Endodermal cell (in vitro differentiated cells): ENCODE measurements around the gene MLH1. TPM values are rescaled to one million over a fixed set of nuclear protein-coding genes. Genes with fewer than 3 reads are reported as not detected.

Experiments used
- DNase-seq: peaks from one replicate; pipeline ENCODE4 v3.0.0-alpha.2; 2017
- H3K27ac ChIP-seq: 2 replicates; pipeline ENCODE4 v1.5.1; 2013; ENCODE audit warnings: mild to moderate bottlenecking, low read depth, low read length, moderate library complexity
- H3K27me3 ChIP-seq: 2 replicates; pipeline ENCODE4 v1.6.1; 2013; ENCODE audit warnings: mild to moderate bottlenecking, low read length, moderate library complexity; ENCODE audit not compliant: insufficient read depth, control insufficient read depth, poor library complexity, severe bottlenecking
- H3K36me3 ChIP-seq: 2 replicates; pipeline ENCODE4 v1.7.0; 2013; ENCODE audit warnings: mild to moderate bottlenecking, low read length, moderate library complexity; ENCODE audit not compliant: control insufficient read depth, insufficient read depth
- H3K4me1 ChIP-seq: one replicate; pipeline ENCODE4 v1.7.0; 2013; ENCODE audit warnings: low read length; ENCODE audit not compliant: control insufficient read depth, insufficient read depth
- H3K4me3 ChIP-seq: 2 replicates; pipeline ENCODE4 v1.5.1; 2013; ENCODE audit warnings: mild to moderate bottlenecking, low read length, moderate library complexity
- H3K9ac ChIP-seq: 2 replicates; pipeline ENCODE4 v1.6.1; 2013; ENCODE audit warnings: mild to moderate bottlenecking, low read length, moderate library complexity; ENCODE audit not compliant: poor library complexity, severe bottlenecking; ENCODE audit errors: extremely low read depth
- H3K9me3 ChIP-seq: 2 replicates; pipeline ENCODE4 v1.6.1; 2013; ENCODE audit warnings: mild to moderate bottlenecking, low read length, moderate library complexity; ENCODE audit not compliant: control insufficient read depth
- H3K27ac Mint-ChIP-seq: 2 replicates; pipeline ENCODE4 v1.8.0; 2020; ENCODE audit warnings: mixed read lengths
- H3K27me3 Mint-ChIP-seq: 2 replicates; pipeline ENCODE4 v1.8.0; 2021; ENCODE audit warnings: mild to moderate bottlenecking, mixed read lengths; ENCODE audit not compliant: insufficient read depth
- H3K36me3 Mint-ChIP-seq: 2 replicates; pipeline ENCODE4 v1.8.0; 2020; ENCODE audit warnings: low read depth, mixed read lengths
- H3K4me1 Mint-ChIP-seq: 2 replicates; pipeline ENCODE4 v1.8.0; 2020; ENCODE audit warnings: mixed read lengths
- H3K4me3 Mint-ChIP-seq: 2 replicates; pipeline ENCODE4 v1.8.0; 2020; ENCODE audit warnings: mild to moderate bottlenecking, moderate library complexity, mixed read lengths
- H3K9me3 Mint-ChIP-seq: 2 replicates; pipeline ENCODE4 v1.8.0; 2020; ENCODE audit warnings: mild to moderate bottlenecking, mixed read lengths
- CTCF ChIP-seq: fragments of 200-600 bp; sonication (generic); conservative IDR thresholded peaks from 2 replicates; pipeline ENCODE4 v1.5.0; 2021; ENCODE audit warnings: antibody characterized with exemption, mild to moderate bottlenecking
- WGBS, 2 experiments: methylation state at CpG; one replicate each; pipeline versions ENCODE4 v1.1.5 to v1.1.7; 2013; ENCODE audit warnings: missing lambda C conversion rate in 2 of 2, mixed read lengths in 1 of 2; ENCODE audit not compliant: insufficient coverage in 1 of 2, insufficient read length in 1 of 2; 5-methylcytosine and 5-hydroxymethylcytosine counted together
- total RNA-seq, 2 donors: library from RNA; stranded (reverse); fragmentation: NEBNext Ultra II Directional in 1 of 2; extraction: Animal tissue kit (Norgen Biotek cat#: 25700) in 1 of 2; gene quantifications; 2 replicates in 1 of 2; 3 replicates in 1 of 2; pipeline ENCODE4 v1.2.1, GENCODE V29; 2021

MLH1 gene
- total RNA-seq, 2 donors from 2014 or later, result 36.4 to 47.0 TPM

- Mint-ChIP-seq H3K36me3 (peaks cover 19% of the 10 kb centered on the region), H3K9me3 (no peaks in the 10 kb centered on the region), H3K4me3 (no peak overlapping the region), H3K4me1 (no peaks in the 10 kb centered on the region), H3K27me3 (no peaks in the 10 kb centered on the region), H3K27ac (no peak overlapping the region)
- WGBS, 2 experiments, result 94 to 100% methylated on average over 2 of the region's 2 CpGs
- no peak for TF ChIP-seq CTCF
- Histone ChIP-seq H3K9me3 (no peaks in the 10 kb centered on the region), H3K4me3 (no peak overlapping the region), H3K27me3 (no peaks in the 10 kb centered on the region), H3K4me1 (no peaks in the 10 kb centered on the region), H3K9ac (no peak overlapping the region), H3K36me3 (peaks cover 46% of the 10 kb centered on the region), H3K27ac (no peak overlapping the region)
- DNase-seq, result no peak
Measured at GRCh38 chr3:37087870-37088269, 94.6 kb downstream of the MLH1 start.

GRCh38 chr3:37092484-37092883 is 99.2 kb downstream of the MLH1 start:
- no peak overlapping the region for H3K9ac ChIP-seq
- Mint-ChIP-seq H3K4me1 (peaks cover 4% of the 10 kb centered on the region), H3K27me3 (no peaks in the 10 kb centered on the region), H3K4me3 (no peak overlapping the region), H3K36me3 (peaks cover 18% of the 10 kb centered on the region), H3K9me3 (no peaks in the 10 kb centered on the region), H3K27ac (peak overlapping the region; percentile 76)
- peaks cover 38% of the 10 kb centered on the region for H3K36me3 ChIP-seq
- H3K27ac ChIP-seq, result no peak overlapping the region
- TF ChIP-seq CTCF, result no peak
- H3K4me3 ChIP-seq, result no peak overlapping the region
- 90 to 96% methylated on average over 3 of the region's 3 CpGs for WGBS, 2 experiments
- no peak for DNase-seq
- no peaks in the 10 kb centered on the region for H3K4me1 ChIP-seq
- no peaks in the 10 kb centered on the region for H3K9me3 ChIP-seq
- no peaks in the 10 kb centered on the region for H3K27me3 ChIP-seq

- Mint-ChIP-seq H3K9me3 (no peaks in the 10 kb centered on the region), H3K4me1 (peaks cover 4% of the 10 kb centered on the region), H3K27ac (peak overlapping the region; percentile 0), H3K4me3 (no peak overlapping the region), H3K27me3 (no peaks in the 10 kb centered on the region), H3K36me3 (peaks cover 18% of the 10 kb centered on the region)
- Histone ChIP-seq H3K4me1 (no peaks in the 10 kb centered on the region), H3K9ac (no peak overlapping the region), H3K27ac (no peak overlapping the region), H3K27me3 (no peaks in the 10 kb centered on the region), H3K9me3 (no peaks in the 10 kb centered on the region), H3K4me3 (no peak overlapping the region), H3K36me3 (peaks cover 36% of the 10 kb centered on the region)
- no peak for DNase-seq
- TF ChIP-seq CTCF, result no peak
- WGBS, 2 experiments, result 79 to 94% methylated on average over 2 of the region's 2 CpGs
Measured at GRCh38 chr3:37093481-37093880, 100.2 kb downstream of the MLH1 start.
